ENCODE results near the gene BEST3.

DNA sequence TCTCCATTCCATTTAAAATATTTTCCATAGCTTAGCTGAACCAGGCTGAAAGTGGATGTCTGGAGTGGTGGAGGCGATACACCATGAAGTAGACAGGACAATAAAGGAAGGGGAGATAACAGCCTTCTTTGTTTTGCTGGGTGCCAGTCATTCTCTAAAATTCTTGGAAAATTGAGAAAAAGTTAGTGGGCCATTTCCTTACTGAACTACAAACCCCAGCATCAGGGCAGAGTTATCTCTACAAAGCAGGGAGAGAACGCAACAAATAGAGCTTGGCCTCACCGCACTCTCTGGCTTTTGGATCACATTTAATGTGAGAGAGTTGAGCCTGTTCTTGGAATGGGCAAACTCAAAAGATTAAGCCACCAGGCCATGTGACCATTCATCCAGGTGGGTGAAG, 47.2 kb downstream of the BEST3 start:
- TF ChIP-seq, protein P1, sequence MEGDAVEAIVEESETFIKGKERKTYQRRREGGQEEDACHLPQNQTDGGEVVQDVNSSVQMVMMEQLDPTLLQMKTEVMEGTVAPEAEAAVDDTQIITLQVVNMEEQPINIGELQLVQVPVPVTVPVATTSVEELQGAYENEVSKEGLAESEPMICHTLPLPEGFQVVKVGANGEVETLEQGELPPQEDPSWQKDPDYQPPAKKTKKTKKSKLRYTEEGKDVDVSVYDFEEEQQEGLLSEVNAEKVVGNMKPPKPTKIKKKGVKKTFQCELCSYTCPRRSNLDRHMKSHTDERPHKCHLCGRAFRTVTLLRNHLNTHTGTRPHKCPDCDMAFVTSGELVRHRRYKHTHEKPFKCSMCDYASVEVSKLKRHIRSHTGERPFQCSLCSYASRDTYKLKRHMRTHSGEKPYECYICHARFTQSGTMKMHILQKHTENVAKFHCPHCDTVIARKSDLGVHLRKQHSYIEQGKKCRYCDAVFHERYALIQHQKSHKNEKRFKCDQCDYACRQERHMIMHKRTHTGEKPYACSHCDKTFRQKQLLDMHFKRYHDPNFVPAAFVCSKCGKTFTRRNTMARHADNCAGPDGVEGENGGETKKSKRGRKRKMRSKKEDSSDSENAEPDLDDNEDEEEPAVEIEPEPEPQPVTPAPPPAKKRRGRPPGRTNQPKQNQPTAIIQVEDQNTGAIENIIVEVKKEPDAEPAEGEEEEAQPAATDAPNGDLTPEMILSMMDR (IDR thresholded peaks at IDR 0.05): no peak
- no peak for TF ChIP-seq POLR2A (IDR thresholded peaks at IDR 0.05)

Data from uterus (tissue), 2 donors.